Astrocyte (in vitro differentiated cells and primary cell): Measurements from ENCODE around the gene RNF103. TPM values are rescaled to one million over a fixed set of nuclear protein-coding genes. Genes with fewer than 3 reads are reported as not detected.

Experiments used
- DNase-seq: peaks from one replicate; pipeline ENCODE4 v3.0.0-alpha.2; 2010; ENCODE audit warnings: low read depth
- FAIRE-seq: peaks from 2 replicates; lab custom pipeline; 2011; peaks lifted over from hg19 to GRCh38; lab: Jason Lieb, UNC
- H2AFZ ChIP-seq: 2 replicates; pipeline ENCODE4 v1.6.0; 2012; ENCODE audit warnings: low read depth, low read length, inconsistent platforms
- H3K27ac ChIP-seq: 2 replicates; pipeline ENCODE4 v1.5.1; 2011; ENCODE audit warnings: low read depth, low read length, inconsistent platforms
- H3K27me3 ChIP-seq: 2 replicates; pipeline ENCODE4 v1.6.0; 2011; ENCODE audit warnings: low read length, inconsistent platforms; ENCODE audit not compliant: insufficient read depth
- H3K36me3 ChIP-seq: 2 replicates; pipeline ENCODE4 v1.5.1; 2011; ENCODE audit warnings: low read length, inconsistent platforms; ENCODE audit not compliant: insufficient read depth
- H3K4me1 ChIP-seq: 2 replicates; pipeline ENCODE4 v1.5.1; 2011; ENCODE audit warnings: low read length, inconsistent platforms; ENCODE audit not compliant: insufficient read depth
- H3K4me2 ChIP-seq: 2 replicates; pipeline ENCODE4 v1.6.0; 2012; ENCODE audit warnings: low read length, inconsistent platforms
- H3K4me3 ChIP-seq: 2 replicates; pipeline ENCODE4 v1.5.1; 2011; ENCODE audit warnings: low read depth, mild to moderate bottlenecking, low read length, inconsistent platforms; ENCODE audit not compliant: insufficient read depth
- H3K79me2 ChIP-seq: 2 replicates; pipeline ENCODE4 v1.6.0; 2012; ENCODE audit warnings: mild to moderate bottlenecking, low read length, inconsistent platforms; ENCODE audit not compliant: insufficient read depth
- H3K9ac ChIP-seq: 2 replicates; pipeline ENCODE4 v1.6.0; 2012; ENCODE audit warnings: mild to moderate bottlenecking, low read length, inconsistent platforms
- H3K9me3 ChIP-seq: 2 replicates; pipeline ENCODE4 v1.5.1; 2012; ENCODE audit warnings: low read depth, mild to moderate bottlenecking, low read length, inconsistent platforms; ENCODE audit not compliant: insufficient read depth
- H4K20me1 ChIP-seq: 2 replicates; pipeline ENCODE4 v1.6.0; 2012; ENCODE audit warnings: low read length, inconsistent platforms; ENCODE audit not compliant: insufficient read depth
- H3K27ac Mint-ChIP-seq: one replicate; pipeline ENCODE4 v1.8.0; 2021; ENCODE audit warnings: mild to moderate bottlenecking, mixed read lengths; ENCODE audit not compliant: unreplicated experiment
- H3K27me3 Mint-ChIP-seq: one replicate; pipeline ENCODE4 v1.8.0; 2021; ENCODE audit warnings: low read depth, mixed read lengths; ENCODE audit not compliant: unreplicated experiment
- H3K36me3 Mint-ChIP-seq: one replicate; pipeline ENCODE4 v1.8.0; 2021; ENCODE audit warnings: low read depth, mixed read lengths; ENCODE audit not compliant: unreplicated experiment
- H3K4me1 Mint-ChIP-seq: one replicate; pipeline ENCODE4 v1.8.0; 2021; ENCODE audit warnings: low read depth, mixed read lengths; ENCODE audit not compliant: unreplicated experiment
- H3K4me3 Mint-ChIP-seq: one replicate; pipeline ENCODE4 v1.8.0; 2021; ENCODE audit warnings: mild to moderate bottlenecking, moderate library complexity, mixed read lengths; ENCODE audit not compliant: unreplicated experiment
- H3K9me3 Mint-ChIP-seq: one replicate; pipeline ENCODE4 v1.8.0; 2021; ENCODE audit warnings: mild to moderate bottlenecking, mixed read lengths; ENCODE audit not compliant: unreplicated experiment
- EZH2 ChIP-seq: IDR thresholded peaks from 2 replicates; pipeline ENCODE4 v1.6.1; 2012; ENCODE audit warnings: mild to moderate bottlenecking, low read length, inconsistent platforms; ENCODE audit not compliant: insufficient read depth
- total RNA-seq: library from RNA; stranded (reverse); gene quantifications from 2 replicates; pipeline ENCODE4 v1.2.1, GENCODE V29; 2021
- TF ChIP-seq, protein P1 (sequence below): IDR thresholded peaks from 2 replicates; pipeline ENCODE4 v1.5.1; 2011; ENCODE audit warnings: low read depth, mild to moderate bottlenecking, inconsistent platforms, low read length, moderate library complexity; ENCODE audit not compliant: insufficient read depth

The RNF103 gene
- total RNA-seq, 1 donor from 2014 or later, result 21.5 TPM

DNA sequence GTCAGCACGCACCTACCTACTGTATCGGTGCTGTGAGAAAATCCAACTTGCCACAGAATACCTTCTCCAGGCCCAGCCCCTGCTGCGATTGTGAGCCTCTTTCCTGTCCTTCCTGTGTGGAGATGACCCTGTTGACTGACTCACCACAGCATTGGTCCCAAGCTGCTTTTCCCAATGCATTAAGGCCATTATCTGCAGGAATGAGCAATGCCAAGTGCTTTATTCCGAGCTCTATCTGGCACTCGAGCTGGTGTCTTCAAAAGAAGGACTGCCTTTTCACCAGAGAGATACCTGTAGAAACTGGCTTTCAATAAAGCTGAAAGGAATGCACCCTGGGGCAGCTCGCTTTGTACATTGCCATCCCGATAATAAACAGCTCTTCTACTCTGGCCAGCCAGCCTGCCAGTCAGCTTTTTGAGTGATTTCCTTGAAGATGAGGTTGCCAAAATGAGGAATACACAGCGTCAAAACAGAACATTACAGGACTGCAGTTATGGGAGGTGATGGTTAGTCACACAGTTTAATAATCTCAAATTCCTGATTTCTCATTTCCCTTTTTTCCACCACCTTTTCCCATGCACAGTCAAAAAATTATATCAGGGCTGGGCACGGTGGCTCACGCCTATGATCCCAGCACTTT is 8.3 kb upstream of the RNF103 start:
- TF ChIP-seq, protein P1, sequence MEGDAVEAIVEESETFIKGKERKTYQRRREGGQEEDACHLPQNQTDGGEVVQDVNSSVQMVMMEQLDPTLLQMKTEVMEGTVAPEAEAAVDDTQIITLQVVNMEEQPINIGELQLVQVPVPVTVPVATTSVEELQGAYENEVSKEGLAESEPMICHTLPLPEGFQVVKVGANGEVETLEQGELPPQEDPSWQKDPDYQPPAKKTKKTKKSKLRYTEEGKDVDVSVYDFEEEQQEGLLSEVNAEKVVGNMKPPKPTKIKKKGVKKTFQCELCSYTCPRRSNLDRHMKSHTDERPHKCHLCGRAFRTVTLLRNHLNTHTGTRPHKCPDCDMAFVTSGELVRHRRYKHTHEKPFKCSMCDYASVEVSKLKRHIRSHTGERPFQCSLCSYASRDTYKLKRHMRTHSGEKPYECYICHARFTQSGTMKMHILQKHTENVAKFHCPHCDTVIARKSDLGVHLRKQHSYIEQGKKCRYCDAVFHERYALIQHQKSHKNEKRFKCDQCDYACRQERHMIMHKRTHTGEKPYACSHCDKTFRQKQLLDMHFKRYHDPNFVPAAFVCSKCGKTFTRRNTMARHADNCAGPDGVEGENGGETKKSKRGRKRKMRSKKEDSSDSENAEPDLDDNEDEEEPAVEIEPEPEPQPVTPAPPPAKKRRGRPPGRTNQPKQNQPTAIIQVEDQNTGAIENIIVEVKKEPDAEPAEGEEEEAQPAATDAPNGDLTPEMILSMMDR, result no peak
- no peak for TF ChIP-seq EZH2
- FAIRE-seq, result no peak
- H3K27ac Mint-ChIP-seq, result no peak overlapping the region

DNA sequence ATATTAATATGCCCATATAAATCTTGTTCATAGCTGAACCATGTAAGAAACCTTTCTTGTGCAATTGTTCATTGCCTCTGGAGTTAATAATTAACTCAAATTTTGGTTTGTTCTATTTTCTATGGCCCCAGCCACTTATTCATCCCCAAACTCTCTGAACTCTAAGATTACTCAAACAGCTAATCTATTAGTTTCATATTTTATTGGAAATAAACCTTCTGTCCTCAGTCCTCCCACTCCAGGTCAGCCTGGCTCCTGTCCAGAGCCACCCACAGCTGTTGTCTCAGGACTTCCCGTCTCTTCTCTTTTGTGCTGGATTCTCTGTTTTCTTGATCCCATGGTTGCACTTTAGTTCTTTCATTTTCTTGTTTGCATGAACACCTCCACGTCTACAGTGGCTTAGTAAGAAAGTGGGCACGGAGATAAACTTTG is 4.4 kb upstream of the RNF103 start:
- TF ChIP-seq, protein P1, result no peak
- no peak for TF ChIP-seq EZH2
- Histone ChIP-seq H3K9ac (no peak overlapping the region), H3K9me3 (no peaks in the 10 kb centered on the region), H3K27ac (no peak overlapping the region), H4K20me1 (no peaks in the 10 kb centered on the region), H3K4me3 (no peak overlapping the region), H3K79me2 (peaks cover under 1% of the 10 kb centered on the region), H3K4me2 (no peak overlapping the region), H3K36me3 (no peaks in the 10 kb centered on the region), H3K4me1 (no peaks in the 10 kb centered on the region), H2AFZ (no peak overlapping the region), H3K27me3 (no peaks in the 10 kb centered on the region)
- no peaks in the 10 kb centered on the region for H3K9me3 Mint-ChIP-seq
- H3K4me1 Mint-ChIP-seq, result peaks cover 17% of the 10 kb centered on the region
- no peak overlapping the region for H3K27ac Mint-ChIP-seq
- DNase-seq (no peak), FAIRE-seq (no peak)
- H3K27me3 Mint-ChIP-seq, result no peaks in the 10 kb centered on the region
- no peaks in the 10 kb centered on the region for H3K36me3 Mint-ChIP-seq
- H3K4me3 Mint-ChIP-seq, result no peak overlapping the region

More for the DNA sequence above, 8.3 kb upstream of the RNF103 start:
- Mint-ChIP-seq H3K4me3 (no peak overlapping the region), H3K27me3 (no peaks in the 10 kb centered on the region), H3K4me1 (peaks cover 8% of the 10 kb centered on the region), H3K36me3 (no peaks in the 10 kb centered on the region), H3K9me3 (no peaks in the 10 kb centered on the region)
- no peaks in the 10 kb centered on the region for H3K9me3 ChIP-seq
- H2AFZ ChIP-seq, result no peak overlapping the region
- H3K79me2 ChIP-seq, result no peaks in the 10 kb centered on the region
- no peaks in the 10 kb centered on the region for H3K4me1 ChIP-seq
- H3K4me3 ChIP-seq, result no peak overlapping the region
- H3K36me3 ChIP-seq, result no peaks in the 10 kb centered on the region
- H3K9ac ChIP-seq, result no peak overlapping the region
- no peaks in the 10 kb centered on the region for H3K27me3 ChIP-seq
- no peaks in the 10 kb centered on the region for H4K20me1 ChIP-seq
- no peak overlapping the region for H3K27ac ChIP-seq
- H3K4me2 ChIP-seq, result no peak overlapping the region
- no peak for DNase-seq

DNA sequence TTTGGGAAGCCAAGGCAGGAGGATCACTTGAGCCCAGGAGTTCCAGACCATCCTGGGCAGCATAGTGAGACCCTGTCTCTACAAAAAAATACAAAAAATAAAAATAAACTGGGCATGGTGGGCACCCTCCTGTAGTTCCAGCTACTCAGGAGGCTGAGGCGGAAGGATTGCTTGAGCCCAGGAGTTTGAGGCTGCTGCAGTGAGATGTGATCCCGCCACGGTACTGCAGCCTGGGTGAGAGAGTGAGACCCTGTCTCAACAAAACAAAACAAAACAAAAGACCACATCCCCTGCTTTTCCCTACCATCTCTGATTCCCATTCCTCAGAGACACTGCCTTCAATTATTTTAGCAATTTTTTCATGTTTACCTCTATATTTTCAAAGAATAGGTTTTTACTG is 3.9 kb upstream of the RNF103 start:
- Mint-ChIP-seq H3K36me3 (no peaks in the 10 kb centered on the region), H3K27ac (no peak overlapping the region), H3K4me3 (no peak overlapping the region), H3K9me3 (no peaks in the 10 kb centered on the region), H3K27me3 (no peaks in the 10 kb centered on the region), H3K4me1 (peaks cover 17% of the 10 kb centered on the region)
- Histone ChIP-seq H3K27ac (no peak overlapping the region), H3K79me2 (peaks cover 6% of the 10 kb centered on the region), H3K9me3 (no peaks in the 10 kb centered on the region), H2AFZ (no peak overlapping the region), H3K4me3 (no peak overlapping the region), H3K4me2 (no peak overlapping the region), H3K4me1 (no peaks in the 10 kb centered on the region), H3K9ac (no peak overlapping the region), H4K20me1 (no peaks in the 10 kb centered on the region), H3K36me3 (no peaks in the 10 kb centered on the region), H3K27me3 (no peaks in the 10 kb centered on the region)
- FAIRE-seq (no peak), DNase-seq (no peak)
- TF ChIP-seq EZH2, result no peak
- TF ChIP-seq, protein P1, result no peak
